Right atrium auricular region (tissue), 2 donors: ENCODE results near the gene LHFPL6. TPM values are rescaled to one million over a fixed set of nuclear protein-coding genes. Genes with fewer than 3 reads are reported as not detected.

Experiments used
- DNase-seq: peaks from one replicate; pipeline ENCODE4 v3.0.0-alpha.2; 2019; ENCODE audit warnings: low spot score
- H3K27ac ChIP-seq, 2 donors: fragments of 200-600 bp; sonication (generic); 1 replicate in 1 of 2; 2 replicates in 1 of 2; pipeline ENCODE4 v1.5.1; 2016 to 2019
- H3K27me3 ChIP-seq, 2 donors: fragments of 200-600 bp; sonication (generic); one replicate each; pipeline versions ENCODE4 v1.5.1 to v1.6.0; 2017 to 2019
- H3K36me3 ChIP-seq: fragments of 200-600 bp; sonication (generic); one replicate; pipeline ENCODE4 v1.5.1; 2016
- H3K4me1 ChIP-seq, 2 donors: fragments of 200-600 bp; sonication (generic); one replicate each; pipeline versions ENCODE4 v1.5.1 to v1.6.0; 2017 to 2019
- H3K4me3 ChIP-seq, 2 donors: fragments of 200-600 bp; sonication (generic); 1 replicate in 1 of 2; 2 replicates in 1 of 2; pipeline ENCODE4 v1.5.1; 2017 to 2019; ENCODE audit warnings: mild to moderate bottlenecking in 1 of 2, moderate library complexity in 1 of 2
- H3K9me3 ChIP-seq, 2 donors: fragments of 200-600 bp; sonication (generic); one replicate each; pipeline ENCODE4 v1.5.1; 2019
- CTCF ChIP-seq, 2 donors: fragments of 200-600 bp; sonication (generic); IDR thresholded peaks; one replicate each; pipeline ENCODE4 v1.5.1; 2019; ENCODE audit warnings: antibody characterized with exemption in 2 of 2
- total RNA-seq, 2 donors: library from RNA; depleted of rRNA; stranded (reverse); fragments of >200 nt; gene quantifications; one replicate each; pipeline ENCODE4 v1.1.0, GENCODE V29; 2016

The LHFPL6 gene
- total RNA-seq, 2 donors from 2014 or later: 39.0 to 57.2 TPM

GRCh38 chr13:39462906-39463305, 140.1 kb downstream of the LHFPL6 start:
- Histone ChIP-seq H3K27me3 (no peaks in the 10 kb centered on the region), H3K4me1 (peaks cover 0 to 11% of the 10 kb centered on the region in 2 donors), H3K4me3 (no peak overlapping the region), H3K9me3 (no peaks in the 10 kb centered on the region), H3K27ac (peak overlapping the region in 1 of 2 donors; percentile 61), H3K36me3 (no peaks in the 10 kb centered on the region)
- TF ChIP-seq CTCF (IDR thresholded peaks at IDR 0.05): no peak
- DNase-seq: no peak

- Histone ChIP-seq H3K27ac (peak overlapping the region; percentile 28 to 61), H3K4me1 (peaks cover 0 to 11% of the 10 kb centered on the region in 2 donors), H3K4me3 (no peak overlapping the region), H3K27me3 (no peaks in the 10 kb centered on the region), H3K36me3 (no peaks in the 10 kb centered on the region), H3K9me3 (no peaks in the 10 kb centered on the region)
- no peak for TF ChIP-seq CTCF (IDR thresholded peaks at IDR 0.05)
- DNase-seq: no peak
Measured at GRCh38 chr13:39462428-39462827, 140.6 kb downstream of the LHFPL6 start.

- Histone ChIP-seq H3K27me3 (no peaks in the 10 kb centered on the region), H3K4me1 (peaks cover 0 to 11% of the 10 kb centered on the region in 2 donors), H3K4me3 (no peak overlapping the region), H3K9me3 (no peaks in the 10 kb centered on the region), H3K36me3 (no peaks in the 10 kb centered on the region), H3K27ac (peak overlapping the region in 1 of 2 donors; percentile 61)
- no peak for DNase-seq
- TF ChIP-seq CTCF (IDR thresholded peaks at IDR 0.05): no peak
Measured at GRCh38 chr13:39461685-39462266, 141.2 kb downstream of the LHFPL6 start.

- peaks cover 0 to 39% of the 10 kb centered on the region in 2 donors for H3K4me1 ChIP-seq
- DNase-seq: no peak
- no peaks in the 10 kb centered on the region for H3K9me3 ChIP-seq
- no peaks in the 10 kb centered on the region for H3K27me3 ChIP-seq
- TF ChIP-seq CTCF (IDR thresholded peaks at IDR 0.05): no peak
- no peaks in the 10 kb centered on the region for H3K36me3 ChIP-seq
- no peak overlapping the region for H3K4me3 ChIP-seq
- no peak overlapping the region for H3K27ac ChIP-seq
Measured at GRCh38 chr13:39457274-39457673, 145.7 kb downstream of the LHFPL6 start.

GRCh38 chr13:39455521-39456175, 147.3 kb downstream of the LHFPL6 start:
- no peak for DNase-seq

More at GRCh38 chr13:39455521-39456175, 147.3 kb downstream of the LHFPL6 start:
- no peak for TF ChIP-seq CTCF (IDR thresholded peaks at IDR 0.05)
- Histone ChIP-seq H3K27ac (peak overlapping the region in 1 of 2 donors; percentile 1), H3K36me3 (no peaks in the 10 kb centered on the region), H3K27me3 (no peaks in the 10 kb centered on the region), H3K9me3 (no peaks in the 10 kb centered on the region), H3K4me3 (no peak overlapping the region), H3K4me1 (peaks cover 0 to 49% of the 10 kb centered on the region in 2 donors)
